ENCODE data around the gene VAV2. TPM values are rescaled to one million over a fixed set of nuclear protein-coding genes. Genes with fewer than 3 reads are reported as not detected.
"Not testable (repeated sequence)": the region's sequence is repeated elsewhere in the genome, so short reads cannot be mapped to it uniquely, and the experiment has no call there.

The VAV2 gene
- total RNA-seq, 2 experiments from 2014 or later: 11.0 to 27.8 TPM

DNA sequence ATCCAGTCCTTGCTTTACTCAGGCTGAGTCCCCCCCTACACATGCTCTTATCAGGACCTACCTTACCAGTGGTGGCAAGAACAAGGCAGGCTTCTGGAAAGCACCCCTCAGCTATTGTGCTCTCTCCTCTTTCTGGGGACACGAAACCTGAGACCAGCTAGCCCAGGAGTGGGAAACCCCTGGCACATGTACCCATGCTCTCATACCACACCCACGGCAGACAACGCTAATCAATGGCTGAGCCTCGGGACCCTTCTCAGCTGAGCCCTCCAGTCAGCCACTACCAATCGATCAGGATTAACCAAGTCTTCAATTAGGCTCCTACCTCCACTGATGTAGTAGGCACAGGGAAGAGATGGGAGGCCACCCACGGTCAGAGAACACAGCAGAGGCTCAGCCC lies 65.1 kb downstream of the VAV2 start:
- Histone ChIP-seq H4K20me1 (ENCODE audit: insufficient read depth, low read length) (no peaks in the 10 kb centered on the region; the same call in 1 of the 2 replicates), H2AFZ (ENCODE audit: low read length) (no peak overlapping the region), H3K36me3 (ENCODE audit: insufficient read depth, low read length) (no peaks in the 10 kb centered on the region), H3K4me2 (ENCODE audit: low read length) (no peak overlapping the region), H3K79me2 (ENCODE audit: insufficient read depth, low read depth, low read length) (no peaks in the 10 kb centered on the region), H3K4me3 (ENCODE audit: low read depth, low read length, poor library complexity, severe bottlenecking) (no peak overlapping the region), H3K4me1 (ENCODE audit: insufficient read depth, low read length, poor library complexity, severe bottlenecking) (no peaks in the 10 kb centered on the region), H3K9me2 (ENCODE audit: insufficient read depth, low read length) (no peaks in the 10 kb centered on the region), H3K27ac (ENCODE audit: low read depth, low read length, poor library complexity, severe bottlenecking) (no peak overlapping the region), H3K9me3 (ENCODE audit: low read length) (no peaks in the 10 kb centered on the region)
- ChIA-PET POLR2A (no interaction called here), CTCF (ENCODE audit: unreplicated experiment) (no interaction called here)
- BruUV-seq (replicated peaks): no TSS peak
- intact Hi-C loops (cut with micrococcal nuclease; ENCODE audit: unreplicated experiment): no loop called here
- no peak for DNase-seq (ENCODE audit: low spot score)
- no peak for TF ChIP-seq EZH2phosphoT487 (IDR thresholded peaks at IDR 0.05; ENCODE audit: borderline replicate concordance, low read depth, low read length)
- TF ChIP-seq, protein P1, sequence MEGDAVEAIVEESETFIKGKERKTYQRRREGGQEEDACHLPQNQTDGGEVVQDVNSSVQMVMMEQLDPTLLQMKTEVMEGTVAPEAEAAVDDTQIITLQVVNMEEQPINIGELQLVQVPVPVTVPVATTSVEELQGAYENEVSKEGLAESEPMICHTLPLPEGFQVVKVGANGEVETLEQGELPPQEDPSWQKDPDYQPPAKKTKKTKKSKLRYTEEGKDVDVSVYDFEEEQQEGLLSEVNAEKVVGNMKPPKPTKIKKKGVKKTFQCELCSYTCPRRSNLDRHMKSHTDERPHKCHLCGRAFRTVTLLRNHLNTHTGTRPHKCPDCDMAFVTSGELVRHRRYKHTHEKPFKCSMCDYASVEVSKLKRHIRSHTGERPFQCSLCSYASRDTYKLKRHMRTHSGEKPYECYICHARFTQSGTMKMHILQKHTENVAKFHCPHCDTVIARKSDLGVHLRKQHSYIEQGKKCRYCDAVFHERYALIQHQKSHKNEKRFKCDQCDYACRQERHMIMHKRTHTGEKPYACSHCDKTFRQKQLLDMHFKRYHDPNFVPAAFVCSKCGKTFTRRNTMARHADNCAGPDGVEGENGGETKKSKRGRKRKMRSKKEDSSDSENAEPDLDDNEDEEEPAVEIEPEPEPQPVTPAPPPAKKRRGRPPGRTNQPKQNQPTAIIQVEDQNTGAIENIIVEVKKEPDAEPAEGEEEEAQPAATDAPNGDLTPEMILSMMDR (conservative IDR thresholded peaks at IDR 0.05; ENCODE audit: low read length): no peak

DNA sequence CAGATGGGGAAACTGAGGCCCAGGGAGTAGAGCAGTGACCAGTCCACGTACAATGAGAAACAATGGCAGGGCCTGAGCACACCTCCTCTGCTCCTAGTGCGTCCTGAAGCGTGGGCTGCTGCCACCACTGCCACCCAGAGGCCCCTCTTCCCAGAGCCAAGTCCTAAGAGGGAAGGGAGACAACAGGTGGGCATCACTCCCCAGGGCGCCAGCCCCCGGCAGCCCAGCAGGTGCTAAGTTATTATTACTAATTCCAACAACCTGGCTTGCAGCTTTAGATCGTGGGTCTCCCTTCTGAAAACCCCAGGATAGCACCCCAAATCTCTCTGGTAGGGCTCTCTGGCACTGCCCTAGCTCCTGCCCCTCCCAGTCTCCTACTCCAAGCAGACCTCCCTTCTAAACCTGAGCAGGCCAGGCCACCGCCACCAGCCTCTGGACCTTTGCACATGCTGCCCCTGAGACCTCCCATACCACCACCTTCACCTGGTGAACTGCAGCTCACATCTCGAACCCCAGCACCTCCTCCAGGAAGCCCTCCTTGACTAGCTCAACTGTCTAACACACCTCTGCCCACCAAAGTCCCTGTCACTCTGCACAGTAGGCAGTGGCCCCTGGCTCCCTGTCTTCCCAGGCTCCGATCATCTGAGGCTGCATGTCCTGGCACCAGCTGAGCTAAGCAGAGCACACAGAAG lies 65.8 kb downstream of the VAV2 start:
- H3K9me3 ChIP-seq (ENCODE audit: low read length): no peaks in the 10 kb centered on the region
- H2AFZ ChIP-seq (ENCODE audit: low read length): no peak overlapping the region
- no peak overlapping the region for H3K4me3 ChIP-seq (ENCODE audit: low read depth, low read length, poor library complexity, severe bottlenecking)
- no peaks in the 10 kb centered on the region for H3K79me2 ChIP-seq (ENCODE audit: insufficient read depth, low read depth, low read length)
- H3K4me2 ChIP-seq (ENCODE audit: low read length): no peak overlapping the region
- no peak for DNase-seq (ENCODE audit: low spot score)
- TF ChIP-seq EZH2phosphoT487 (IDR thresholded peaks at IDR 0.05; ENCODE audit: borderline replicate concordance, low read depth, low read length): no peak
- TF ChIP-seq, protein P1 (conservative IDR thresholded peaks at IDR 0.05; ENCODE audit: low read length): no peak
- no peak overlapping the region for H3K27ac ChIP-seq (ENCODE audit: low read depth, low read length, poor library complexity, severe bottlenecking)
- no peaks in the 10 kb centered on the region; the same call in 1 of the 2 replicates for H4K20me1 ChIP-seq (ENCODE audit: insufficient read depth, low read length)
- no peaks in the 10 kb centered on the region for H3K36me3 ChIP-seq (ENCODE audit: insufficient read depth, low read length)
- CTCF ChIA-PET (ENCODE audit: unreplicated experiment): no interaction called here
- BruUV-seq (replicated peaks): no TSS peak
- no peaks in the 10 kb centered on the region for H3K9me2 ChIP-seq (ENCODE audit: insufficient read depth, low read length)
- POLR2A ChIA-PET: no interaction called here
- intact Hi-C loops (cut with micrococcal nuclease; ENCODE audit: unreplicated experiment): no loop called here
- no peaks in the 10 kb centered on the region for H3K4me1 ChIP-seq (ENCODE audit: insufficient read depth, low read length, poor library complexity, severe bottlenecking)

DNA sequence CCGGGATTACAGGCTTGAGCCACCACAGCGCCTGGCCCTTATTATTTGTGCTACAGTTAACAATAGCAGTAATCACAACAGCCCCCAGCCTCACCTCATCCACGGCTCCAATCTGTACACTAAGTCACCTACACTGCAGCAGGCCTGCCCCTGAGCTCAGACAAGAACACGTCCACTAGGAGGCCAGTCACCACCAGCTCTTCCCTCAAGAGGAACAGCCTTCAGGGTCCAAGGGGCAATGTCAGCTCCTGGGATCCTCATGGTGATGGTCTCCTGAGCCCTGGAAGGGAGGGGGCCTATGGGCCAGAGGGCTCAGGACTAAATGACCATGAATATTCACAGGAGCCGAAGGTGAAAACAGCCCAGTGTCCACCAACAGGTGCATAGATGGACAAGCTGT lies 67.7 kb downstream of the VAV2 start:
- BruUV-seq (replicated peaks): no TSS peak
- intact Hi-C loops (cut with micrococcal nuclease; ENCODE audit: unreplicated experiment): no loop called here
- Histone ChIP-seq H3K4me3 (ENCODE audit: low read depth, low read length, poor library complexity, severe bottlenecking) (no peak overlapping the region), H3K79me2 (ENCODE audit: insufficient read depth, low read depth, low read length) (no peaks in the 10 kb centered on the region), H3K4me2 (ENCODE audit: low read length) (no peak overlapping the region), H3K4me1 (ENCODE audit: insufficient read depth, low read length, poor library complexity, severe bottlenecking) (no peaks in the 10 kb centered on the region), H3K9me2 (ENCODE audit: insufficient read depth, low read length) (no peaks in the 10 kb centered on the region), H4K20me1 (ENCODE audit: insufficient read depth, low read length) (no peaks in the 10 kb centered on the region; the same call in 1 of the 2 replicates), H3K27ac (ENCODE audit: low read depth, low read length, poor library complexity, severe bottlenecking) (no peak overlapping the region), H3K36me3 (ENCODE audit: insufficient read depth, low read length) (no peaks in the 10 kb centered on the region), H2AFZ (ENCODE audit: low read length) (no peak overlapping the region), H3K9me3 (ENCODE audit: low read length) (no peaks in the 10 kb centered on the region)
- POLR2A ChIA-PET: no interaction called here
- TF ChIP-seq EZH2phosphoT487 (IDR thresholded peaks at IDR 0.05; ENCODE audit: borderline replicate concordance, low read depth, low read length): no peak
- TF ChIP-seq, protein P1 (conservative IDR thresholded peaks at IDR 0.05; ENCODE audit: low read length): no peak
- DNase-seq (ENCODE audit: low spot score): no peak
- CTCF ChIA-PET (ENCODE audit: unreplicated experiment): no interaction called here

DNA sequence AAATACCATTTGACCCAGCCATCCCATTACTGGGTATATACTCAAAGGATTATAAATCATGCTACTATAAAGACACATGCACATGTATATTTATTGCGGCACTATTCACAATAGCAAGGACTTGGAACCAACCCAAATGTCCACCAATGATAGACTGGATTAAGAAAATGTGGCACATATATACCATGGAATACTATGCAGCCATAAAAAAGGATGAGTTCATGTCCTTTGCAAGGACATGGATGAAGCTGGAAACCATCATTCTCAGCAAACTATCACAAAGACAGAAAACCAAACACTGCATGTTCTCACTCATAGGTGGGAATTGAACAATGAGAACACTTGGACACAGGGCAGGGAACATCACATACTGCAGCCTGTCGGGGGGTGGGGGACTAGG lies 68.5 kb downstream of the VAV2 start:
- POLR2A ChIA-PET; H3K4me1 ChIP-seq (ENCODE audit: insufficient read depth, low read length, poor library complexity, severe bottlenecking); H3K36me3 ChIP-seq (ENCODE audit: insufficient read depth, low read length); H4K20me1 ChIP-seq (ENCODE audit: insufficient read depth, low read length); intact Hi-C loops (cut with micrococcal nuclease; ENCODE audit: unreplicated experiment); BruUV-seq (replicated peaks); H3K79me2 ChIP-seq (ENCODE audit: insufficient read depth, low read depth, low read length); H3K27ac ChIP-seq (ENCODE audit: low read depth, low read length, poor library complexity, severe bottlenecking); H3K4me3 ChIP-seq (ENCODE audit: low read depth, low read length, poor library complexity, severe bottlenecking); DNase-seq (ENCODE audit: low spot score); H2AFZ ChIP-seq (ENCODE audit: low read length); H3K9me3 ChIP-seq (ENCODE audit: low read length); H3K4me2 ChIP-seq (ENCODE audit: low read length); CTCF ChIA-PET (ENCODE audit: unreplicated experiment); H3K9me2 ChIP-seq (ENCODE audit: insufficient read depth, low read length): not testable (repeated sequence)
